Aorta (tissue), 5 donors: Measurements from ENCODE around the gene PSMC3IP. TPM values are rescaled to one million over a fixed set of nuclear protein-coding genes. Genes with fewer than 3 reads are reported as not detected.
A peak's percentile ranks its signal among the peaks of the same experiment; 100 is the strongest.

ENCODE experiments used
- ATAC-seq: fragments of 200-7000 bp; cut with Tn5 transposase; one replicate; pipeline ENCODE4 v1.9.1; 2022; ENCODE audit warnings: moderate library complexity; ENCODE audit not compliant: low FRiP score
- DNase-seq, 2 donors: peaks; one replicate each; pipeline ENCODE4 v3.0.0-alpha.2; 2020
- H3K27ac ChIP-seq, 2 donors: one replicate each; pipeline ENCODE4 v1.5.1; 2013; ENCODE audit warnings: low read length in 2 of 2, mild to moderate bottlenecking in 2 of 2, moderate library complexity in 2 of 2, control low read depth in 1 of 2, inconsistent platforms in 1 of 2, low read depth in 1 of 2
- H3K27me3 ChIP-seq, 2 donors: one replicate each; pipeline ENCODE4 v1.6.1; 2013; ENCODE audit warnings: control low read depth in 1 of 2, low read length in 1 of 2, mild to moderate bottlenecking in 1 of 2, moderate library complexity in 1 of 2; ENCODE audit not compliant: insufficient read depth in 2 of 2, control insufficient read depth in 1 of 2
- H3K36me3 ChIP-seq, 2 donors: one replicate each; pipeline ENCODE4 v1.6.1; 2013; ENCODE audit warnings: control low read depth in 1 of 2, low read length in 1 of 2, mild to moderate bottlenecking in 1 of 2; ENCODE audit not compliant: insufficient read depth in 2 of 2, control insufficient read depth in 1 of 2
- H3K4me1 ChIP-seq, 2 donors: one replicate each; pipeline ENCODE4 v1.6.1; 2013; ENCODE audit warnings: low read length in 2 of 2, control low read depth in 1 of 2, mild to moderate bottlenecking in 1 of 2, moderate library complexity in 1 of 2; ENCODE audit not compliant: insufficient read depth in 2 of 2, control insufficient read depth in 1 of 2
- H3K4me3 ChIP-seq, 2 donors: one replicate each; pipeline ENCODE4 v1.5.1; 2013; ENCODE audit warnings: low read length in 2 of 2, control low read depth in 1 of 2, mild to moderate bottlenecking in 1 of 2
- H3K9me3 ChIP-seq: one replicate; pipeline ENCODE4 v1.6.1; 2013; ENCODE audit warnings: mild to moderate bottlenecking, low read length; ENCODE audit not compliant: control insufficient read depth
- whole genome bisulfite sequencing, 2 donors: extraction: QIAGEN DNeasy Blood & Tissue Kit; methylation state at CpG; one replicate each; pipeline ENCODE4 v1.1.7; 2013; 5-methylcytosine and 5-hydroxymethylcytosine counted together
- intact Hi-C, 2 donors: fragments of 100-400 bp; cut with DNase I; formaldehyde crosslinking; loops; one replicate each; pipeline versions ENCODE4 v1.14.2 to v1.15.0; 2022
- polyA plus RNA-seq, 2 donors: library from polyadenylated mRNA; stranded (reverse); fragments of 200-250 nt; gene quantifications; one replicate each; pipeline ENCODE4 v1.2.3, GENCODE V29; 2013
- total RNA-seq, 2 donors: library from RNA; stranded (reverse); fragmentation: NEBNext Ultra II Directional; extraction: Animal tissue kit (Norgen Biotek cat#: 25700); gene quantifications; one replicate each; pipeline ENCODE4 v1.2.1, GENCODE V29; 2021
- donor health status: healthy with polysubstance abuse.
- donor health status: Bipolar disorder and iron deficiency.
- donor health status: DM: no; HTN: no; CAD: no.
- donor health status: DM: no; HTN: no; CAD: no.
- donor health status: DM: yes; HTN: yes; CAD: no.

The PSMC3IP gene
- total and polyA plus RNA-seq, 4 donors: 3.8 to 14.4 (median 4.6) TPM

GRCh38 chr17:42578282-42578869 is 847 bp upstream of the PSMC3IP start:
- Histone ChIP-seq H3K27me3 (no peaks in the 10 kb centered on the region), H3K36me3 (peaks cover 4 to 23% of the 10 kb centered on the region in 2 donors), H3K27ac (peak overlapping the region in 1 of 2 donors; percentile 91), H3K4me3 (peak overlapping the region; percentile 39 to 93), H3K4me1 (no peaks in the 10 kb centered on the region), H3K9me3 (no peaks in the 10 kb centered on the region)
- DNase-seq (peak; percentile 75 to 92), ATAC-seq (peak; percentile 84)
- WGBS, 2 donors: 0 to 1% methylated on average over 20 of the region's 20 CpGs
- intact Hi-C loops: loop anchor here in 1 of 2 donors (2.0 to 10.0 kb wide), 2 partner anchors 184 to 256 kb away; partner anchors contain the start of gene PSME3

GRCh38 chr17:42577140-42577531 is 393 bp downstream of the PSMC3IP start:
- intact Hi-C loops: loop anchor here in 1 of 2 donors (2.0 to 10.0 kb wide), 2 partner anchors 102 to 258 kb away; partner anchors contain the start of gene PSME3
- no peak for ATAC-seq

GRCh38 chr17:42574463-42574862 is 3.1 kb downstream of the PSMC3IP start:
- Histone ChIP-seq H3K4me3 (no peak overlapping the region), H3K27ac (no peak overlapping the region), H3K36me3 (peaks cover 0 to 13% of the 10 kb centered on the region in 2 donors), H3K4me1 (no peaks in the 10 kb centered on the region), H3K9me3 (no peaks in the 10 kb centered on the region), H3K27me3 (no peaks in the 10 kb centered on the region)
- ATAC-seq (no peak), DNase-seq (no peak)
- 78 to 86% methylated on average over 3 of the region's 3 CpGs for WGBS, 2 donors
- intact Hi-C loops: loop anchor here in 1 of 2 donors (10.0 kb wide), 1 partner anchor 260 kb away; the partner anchor contains the start of gene PSME3

More at GRCh38 chr17:42577140-42577531, 393 bp downstream of the PSMC3IP start:
- DNase-seq: no peak
- 3 to 4% methylated on average over 18 of the region's 18 CpGs for whole genome bisulfite sequencing, 2 donors
- H3K27ac ChIP-seq: peak overlapping the region in 1 of 2 donors; percentile 55
- no peaks in the 10 kb centered on the region for H3K9me3 ChIP-seq
- H3K36me3 ChIP-seq: peaks cover 0 to 19% of the 10 kb centered on the region in 2 donors
- no peaks in the 10 kb centered on the region for H3K27me3 ChIP-seq
- H3K4me1 ChIP-seq: no peaks in the 10 kb centered on the region
- peak overlapping the region in 1 of 2 donors; percentile 27 for H3K4me3 ChIP-seq

GRCh38 chr17:42573095-42573494 is 4.4 kb downstream of the PSMC3IP start:
- ATAC-seq (no peak), DNase-seq (peak in 1 of 2 donors; percentile 22)
- no peaks in the 10 kb centered on the region for H3K27me3 ChIP-seq
- 73 to 81% methylated on average over 4 of the region's 4 CpGs for WGBS, 2 donors
- H3K4me1 ChIP-seq: no peaks in the 10 kb centered on the region
- intact Hi-C loops: loop anchor here in 1 of 2 donors (10.0 kb wide), 1 partner anchor 262 kb away; the partner anchor contains the start of gene PSME3
- H3K27ac ChIP-seq: no peak overlapping the region
- peaks cover 0 to 13% of the 10 kb centered on the region in 2 donors for H3K36me3 ChIP-seq
- no peak overlapping the region for H3K4me3 ChIP-seq
- H3K9me3 ChIP-seq: no peaks in the 10 kb centered on the region

GRCh38 chr17:42571435-42572225 is 5.9 kb downstream of the PSMC3IP start:
- peaks cover 0 to 13% of the 10 kb centered on the region in 2 donors for H3K36me3 ChIP-seq
- ATAC-seq: no peak

GRCh38 chr17:42568341-42569111 is 9.0 kb downstream of the PSMC3IP start:
- Histone ChIP-seq H3K4me1 (no peaks in the 10 kb centered on the region), H3K4me3 (no peak overlapping the region), H3K36me3 (peaks cover 0 to 11% of the 10 kb centered on the region in 2 donors), H3K9me3 (no peaks in the 10 kb centered on the region), H3K27me3 (no peaks in the 10 kb centered on the region), H3K27ac (no peak overlapping the region)
- intact Hi-C loops: no loop called here
- DNase-seq (peak in 1 of 2 donors; percentile 64), ATAC-seq (no peak)
- 85% methylated on average over 14 of the region's 14 CpGs for WGBS, 2 donors

More at GRCh38 chr17:42571435-42572225, 5.9 kb downstream of the PSMC3IP start:
- no peak overlapping the region for H3K4me3 ChIP-seq
- WGBS, 2 donors: 64 to 66% methylated on average over 12 of the region's 12 CpGs
- H3K9me3 ChIP-seq: no peaks in the 10 kb centered on the region
- no peaks in the 10 kb centered on the region for H3K4me1 ChIP-seq
- peak in 1 of 2 donors; percentile 45 for DNase-seq
- no peaks in the 10 kb centered on the region for H3K27me3 ChIP-seq
- intact Hi-C loops: loop anchor here in 1 of 2 donors (10.0 kb wide), 1 partner anchor 263 kb away; the partner anchor contains the start of gene PSME3
- no peak overlapping the region for H3K27ac ChIP-seq

GRCh38 chr17:42566883-42567573 is 10.5 kb downstream of the PSMC3IP start, which contains the start of gene MLX:
Gene MLX, plus strand, starts transcription at chr17:42567100. Its CDS starts 25 bp downstream, at chr17:42567125.
- no peaks in the 10 kb centered on the region for H3K9me3 ChIP-seq
- no peaks in the 10 kb centered on the region for H3K27me3 ChIP-seq
- no peaks in the 10 kb centered on the region for H3K4me1 ChIP-seq
- ATAC-seq (peak; percentile 91), DNase-seq (peak; percentile 96 to 99)
- H3K4me3 ChIP-seq: peak within 1 kb of the TSS; percentile 57 to 74
- 0% methylated on average over 65 to 72 of the region's 72 CpGs for WGBS, 2 donors
- intact Hi-C loops: no loop called here
- peak within 1 kb of the TSS; percentile 7 to 74 for H3K27ac ChIP-seq
- H3K36me3 ChIP-seq: peaks cover 0 to 5% of the 10 kb centered on the region in 2 donors
